ENCODE measurements around the gene TNFRSF12A.
"Not testable (repeated sequence)": the region's sequence is repeated elsewhere in the genome, so short reads cannot be mapped to it uniquely, and the experiment has no call there.

The TNFRSF12A gene

DNA sequence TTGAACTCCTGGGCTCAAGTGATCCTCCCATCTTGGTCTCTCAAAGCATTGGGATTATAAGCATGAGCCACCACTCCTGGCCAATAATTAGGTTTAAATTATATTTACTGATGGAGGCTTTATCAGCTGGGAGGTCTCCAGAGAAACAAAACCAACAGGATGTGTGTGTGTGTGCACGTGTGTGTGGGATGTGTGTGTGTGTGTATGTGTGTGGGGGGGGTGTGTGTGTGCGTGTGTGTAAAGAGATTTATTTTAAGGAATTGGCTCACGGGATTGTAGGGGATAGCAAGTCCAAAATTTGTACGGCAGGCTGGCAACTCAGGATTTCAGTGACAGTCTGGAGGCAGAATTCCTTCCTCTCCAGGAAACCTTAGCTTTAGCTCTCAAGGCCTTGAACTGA, 30.8 kb downstream of the TNFRSF12A start:
- H3K4me3 ChIP-seq (ENCODE audit: control insufficient read depth, low read depth, low read length), result no peak overlapping the region
- no peak for DNase-seq (ENCODE audit: low read depth)
- TF ChIP-seq CTCF (conservative IDR thresholded peaks at IDR 0.05; ENCODE audit: control insufficient read depth, insufficient read depth, low read depth, low read length), result no peak

DNA sequence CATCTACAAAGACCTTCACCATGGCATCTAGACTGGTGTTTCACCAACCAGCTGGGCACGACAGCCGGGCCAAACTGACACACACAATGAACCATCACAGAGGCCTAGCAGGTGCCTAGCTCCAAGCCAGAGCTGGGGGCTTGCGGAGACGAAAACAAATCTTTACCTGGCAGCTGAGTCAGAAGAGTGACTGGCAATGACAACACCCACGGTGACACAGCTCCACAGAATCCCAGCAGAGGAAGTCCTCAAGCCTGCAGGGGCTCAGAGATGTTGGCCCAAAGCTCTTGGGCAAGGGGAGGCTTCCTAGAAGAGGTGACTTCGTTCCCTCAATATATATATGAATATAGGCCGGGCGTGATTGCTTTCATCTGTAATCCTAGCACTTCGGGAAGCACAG, 31.3 kb downstream of the TNFRSF12A start:
- TF ChIP-seq CTCF (conservative IDR thresholded peaks at IDR 0.05; ENCODE audit: control insufficient read depth, insufficient read depth, low read depth, low read length), result no peak
- H3K4me3 ChIP-seq (ENCODE audit: control insufficient read depth, low read depth, low read length), result no peak overlapping the region
- DNase-seq (ENCODE audit: low read depth), result no peak

GRCh38 chr16:3052571-3053329, 32.6 kb downstream of the TNFRSF12A start:
- not testable (repeated sequence) for DNase-seq (ENCODE audit: low read depth); H3K4me3 ChIP-seq (ENCODE audit: control insufficient read depth, low read depth, low read length)

DNA sequence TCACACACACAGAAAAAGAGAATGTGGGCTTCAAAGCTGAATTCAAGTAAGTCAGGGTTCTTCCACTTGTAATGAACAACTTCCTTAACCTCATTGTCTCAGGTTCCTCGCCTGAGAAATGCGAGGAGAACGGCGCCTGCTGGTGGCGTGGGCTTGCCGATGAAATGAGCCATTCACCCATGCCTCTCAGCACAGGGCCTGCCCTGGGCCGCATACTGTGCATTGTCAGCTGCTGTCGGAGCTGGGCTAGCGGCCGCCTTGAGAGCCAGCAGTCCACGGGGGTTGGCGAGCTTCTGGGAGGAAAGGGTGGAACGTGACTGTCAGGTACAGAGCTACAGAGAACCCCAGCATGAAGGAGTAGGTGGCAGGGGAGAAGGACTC, 33.2 kb downstream of the TNFRSF12A start:
- DNase-seq (ENCODE audit: low read depth); H3K4me3 ChIP-seq (ENCODE audit: control insufficient read depth, low read depth, low read length): not testable (repeated sequence)

GRCh38 chr16:3054965-3055733, 35.0 kb downstream of the TNFRSF12A start:
- no peak for DNase-seq (ENCODE audit: low read depth)
- no peak for TF ChIP-seq CTCF (conservative IDR thresholded peaks at IDR 0.05; ENCODE audit: control insufficient read depth, insufficient read depth, low read depth, low read length)

GRCh38 chr16:3055734-3056115, 35.6 kb downstream of the TNFRSF12A start:
- H3K4me3 ChIP-seq (ENCODE audit: control insufficient read depth, low read depth, low read length); DNase-seq (ENCODE audit: low read depth): not testable (repeated sequence)

More at GRCh38 chr16:3054965-3055733, 35.0 kb downstream of the TNFRSF12A start:
- H3K4me3 ChIP-seq (ENCODE audit: control insufficient read depth, low read depth, low read length), result no peak overlapping the region

DNA sequence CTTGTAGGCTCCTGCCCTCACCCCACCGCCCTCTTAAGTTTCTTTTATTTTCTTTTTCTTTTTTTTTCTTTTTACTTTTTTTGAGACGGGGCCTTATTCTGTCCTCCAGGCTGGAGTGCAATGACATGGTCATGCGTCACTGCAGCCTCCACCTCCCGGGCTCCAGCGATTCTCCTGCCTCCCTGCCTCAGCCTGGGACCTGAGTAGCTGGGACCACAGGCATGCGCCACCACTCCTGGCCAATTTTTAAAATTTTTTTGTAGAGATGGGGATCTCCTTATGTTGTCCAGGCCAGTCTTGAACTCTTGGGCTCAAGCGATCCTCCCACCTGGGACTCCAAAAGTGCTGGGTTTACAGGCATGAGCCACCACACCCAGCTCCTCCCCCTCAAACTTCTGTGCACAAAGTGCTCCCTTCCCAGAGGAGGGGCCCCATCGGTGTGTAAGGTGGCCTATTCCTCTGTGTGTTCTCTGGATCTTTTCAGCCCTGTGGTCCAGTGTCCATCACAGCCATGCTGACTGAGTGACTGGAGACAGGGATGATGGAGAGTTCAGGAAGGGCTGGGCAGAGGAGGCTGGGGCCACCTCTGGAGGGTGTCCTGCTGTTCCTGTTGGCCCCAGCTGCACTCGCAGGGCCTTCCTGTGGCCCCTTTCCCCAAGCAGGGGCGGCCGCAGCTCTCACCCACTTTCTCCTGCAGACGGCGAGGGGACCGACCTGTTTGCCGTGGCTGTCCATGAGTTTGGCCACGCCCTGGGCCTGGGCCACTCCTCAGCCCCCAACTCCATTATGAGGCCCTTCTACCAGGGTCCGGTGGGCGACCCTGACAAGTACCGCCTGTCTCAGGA, 36.4 kb downstream of the TNFRSF12A start:
- no peak overlapping the region for H3K4me3 ChIP-seq (ENCODE audit: control insufficient read depth, low read depth, low read length)
- TF ChIP-seq CTCF (conservative IDR thresholded peaks at IDR 0.05; ENCODE audit: control insufficient read depth, insufficient read depth, low read depth, low read length), result no peak
- DNase-seq (ENCODE audit: low read depth), result no peak

Measured in fibroblast of mammary gland (primary cell).